ENCODE results near the gene SLIT3.

Gene SLIT3

DNA sequence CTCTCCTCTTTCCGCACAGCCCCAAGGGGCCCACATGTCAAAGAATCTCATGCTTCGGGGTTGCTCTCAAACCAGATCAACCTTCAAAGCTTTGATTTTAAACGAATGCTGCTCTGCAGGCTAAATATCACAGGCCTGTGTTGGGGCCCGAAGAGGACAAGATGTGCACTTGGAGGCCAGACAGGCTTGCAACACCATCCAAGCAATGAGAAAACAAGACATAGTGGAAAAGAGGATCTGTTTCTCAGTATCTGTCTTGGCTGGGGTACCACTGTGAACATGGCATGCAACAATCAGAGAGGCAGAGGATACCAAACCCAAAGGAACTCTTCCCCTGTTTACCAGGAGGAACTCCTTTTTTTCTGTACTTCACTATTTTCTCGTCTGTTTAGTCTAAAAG is 321.8 kb downstream of the SLIT3 start:
- no peak for DNase-seq

DNA sequence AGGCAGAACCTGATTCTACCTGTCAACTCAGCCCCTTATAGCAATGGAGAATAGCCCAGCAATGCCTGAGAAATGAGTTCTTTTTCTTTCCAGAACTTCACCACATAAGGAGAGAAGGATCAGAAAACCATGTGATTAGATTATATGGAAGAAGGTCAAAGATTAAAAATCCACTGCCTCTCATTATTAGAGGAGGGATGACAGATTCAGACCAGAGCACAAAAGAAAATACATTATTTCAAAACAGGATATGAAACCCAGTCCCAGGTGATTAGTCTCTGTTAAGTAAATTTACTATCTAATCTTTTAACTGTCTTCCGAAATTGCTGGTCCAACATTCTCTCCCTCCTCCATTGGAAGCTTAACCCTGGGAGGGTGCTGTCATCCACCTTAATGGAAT is 322.4 kb downstream of the SLIT3 start:
- DNase-seq: no peak

DNA sequence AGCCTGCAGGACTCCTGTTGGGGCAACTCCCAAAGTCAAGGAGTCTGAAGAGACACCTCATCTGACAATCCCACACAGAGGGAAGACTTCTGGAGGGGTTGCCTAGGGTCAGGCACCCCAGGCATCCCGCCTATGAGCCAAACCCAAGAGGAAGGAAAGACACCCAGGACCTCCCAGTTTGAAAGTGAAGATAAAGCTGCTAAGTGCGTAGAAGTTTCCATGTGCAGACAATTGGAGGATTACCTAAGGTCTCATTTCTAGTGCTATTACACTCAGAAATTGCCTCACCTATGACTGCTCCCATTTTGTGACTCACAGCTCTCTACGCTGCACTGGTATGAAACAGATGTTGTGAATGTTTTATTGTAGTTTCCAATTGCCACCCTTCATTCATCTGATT is 322.9 kb downstream of the SLIT3 start:
- no peak for DNase-seq

DNA sequence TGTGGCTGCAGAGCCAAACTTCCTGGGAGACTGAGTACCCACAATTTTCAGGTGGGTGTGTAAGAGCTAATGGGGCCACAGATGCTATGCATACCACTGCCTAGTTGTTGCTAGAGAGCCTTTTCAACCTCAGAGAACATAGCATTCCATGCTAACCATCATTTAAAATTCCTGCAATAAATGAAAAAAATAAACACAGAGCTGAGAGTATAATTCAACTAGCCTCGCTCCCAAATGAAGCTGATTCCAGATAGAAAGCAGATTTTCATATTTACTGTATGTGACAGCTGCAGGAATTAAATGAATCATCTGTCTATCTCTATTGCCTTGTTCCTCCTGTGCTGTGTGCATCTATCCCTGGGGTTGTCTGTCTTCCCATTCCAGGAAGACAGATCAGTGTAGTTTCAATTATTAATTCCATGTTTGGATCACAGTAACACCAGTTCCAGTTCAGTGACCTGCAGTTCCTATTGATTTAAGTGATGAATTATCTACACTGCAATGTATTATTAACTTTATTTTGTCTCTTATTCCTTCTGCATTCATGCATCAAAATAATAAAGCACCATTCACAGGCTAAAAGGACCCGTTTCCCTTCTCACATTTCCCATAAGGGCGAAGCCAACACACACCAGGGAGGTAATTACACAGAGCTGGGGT is 324.5 kb downstream of the SLIT3 start:
- DNase-seq: peak; percentile 58

DNA sequence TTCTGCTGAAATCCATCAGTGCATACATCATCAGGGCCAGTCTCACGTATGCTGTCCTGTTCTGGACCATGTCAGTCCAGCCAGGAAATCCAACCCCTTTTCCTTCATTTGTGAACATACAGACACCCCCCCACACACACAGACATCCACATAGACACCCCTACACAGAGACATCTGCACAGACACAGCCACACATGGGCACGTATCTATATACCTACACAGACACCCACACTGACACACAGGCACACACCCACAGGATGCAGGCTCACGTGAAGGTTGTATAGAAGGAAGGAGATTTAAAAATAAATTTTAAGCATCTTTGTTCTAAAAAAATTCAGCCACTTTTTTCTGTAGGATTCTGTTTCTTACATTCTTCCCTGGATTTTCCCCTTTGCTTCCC is 325.6 kb downstream of the SLIT3 start:
- DNase-seq: no peak

DNA sequence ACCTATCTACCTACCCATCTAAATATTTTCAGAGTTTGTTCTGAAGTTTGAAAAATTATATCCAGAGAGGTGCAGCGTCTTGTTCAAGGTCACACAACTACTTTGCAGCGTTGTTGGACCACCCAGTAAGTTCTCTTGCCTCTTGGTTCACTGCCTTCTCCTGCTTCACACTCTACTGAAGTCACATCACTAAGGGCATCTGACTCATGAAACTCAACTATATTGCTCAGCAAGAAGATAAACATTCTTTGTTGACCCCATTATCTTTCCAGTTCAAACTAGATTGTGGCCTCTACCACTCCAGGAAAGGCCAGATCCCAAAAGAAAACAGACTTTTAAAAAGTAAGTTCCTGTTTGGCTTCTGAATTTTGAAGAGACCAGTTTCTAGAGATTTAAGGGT is 326.9 kb downstream of the SLIT3 start:
- DNase-seq: no peak

DNA sequence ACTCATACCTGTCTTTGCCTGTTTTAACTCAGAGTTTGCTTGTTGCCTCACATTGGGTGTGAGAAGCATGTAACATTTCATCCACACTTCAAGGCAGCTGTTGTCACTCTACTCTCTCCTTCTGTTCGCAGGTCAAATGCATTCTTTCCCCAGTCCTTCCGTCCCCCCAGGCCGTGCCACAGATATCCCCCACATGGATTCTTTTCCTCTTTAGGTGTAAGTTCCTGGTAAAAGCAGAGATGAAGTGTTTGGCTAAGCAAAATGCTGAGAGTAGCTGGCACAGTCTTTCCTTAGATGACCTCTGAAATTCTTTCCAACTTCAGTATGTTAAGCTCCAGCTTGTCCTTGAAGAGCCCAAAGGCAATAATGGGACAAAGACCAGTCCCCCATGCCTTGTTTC is 328.2 kb downstream of the SLIT3 start:
- no peak for DNase-seq

DNA sequence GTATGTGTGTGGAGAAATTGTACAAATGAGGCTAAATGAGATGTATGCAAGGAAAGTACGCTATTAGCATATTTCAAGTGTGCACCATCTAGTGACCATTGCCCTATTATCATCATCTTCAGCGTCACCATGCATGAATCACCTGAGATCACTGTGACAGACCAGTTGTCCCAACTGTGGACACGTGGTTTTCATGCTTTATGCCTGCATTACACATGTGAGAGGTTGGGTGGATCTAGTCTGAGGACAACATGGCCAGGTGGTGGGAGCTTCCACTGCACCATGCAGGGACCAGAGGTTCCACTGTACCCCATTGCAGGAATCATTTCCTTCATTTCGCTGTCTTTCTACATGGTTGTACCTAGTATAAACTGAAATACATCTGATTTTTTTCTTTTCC is 329.8 kb downstream of the SLIT3 start:
- no peak for DNase-seq

DNA sequence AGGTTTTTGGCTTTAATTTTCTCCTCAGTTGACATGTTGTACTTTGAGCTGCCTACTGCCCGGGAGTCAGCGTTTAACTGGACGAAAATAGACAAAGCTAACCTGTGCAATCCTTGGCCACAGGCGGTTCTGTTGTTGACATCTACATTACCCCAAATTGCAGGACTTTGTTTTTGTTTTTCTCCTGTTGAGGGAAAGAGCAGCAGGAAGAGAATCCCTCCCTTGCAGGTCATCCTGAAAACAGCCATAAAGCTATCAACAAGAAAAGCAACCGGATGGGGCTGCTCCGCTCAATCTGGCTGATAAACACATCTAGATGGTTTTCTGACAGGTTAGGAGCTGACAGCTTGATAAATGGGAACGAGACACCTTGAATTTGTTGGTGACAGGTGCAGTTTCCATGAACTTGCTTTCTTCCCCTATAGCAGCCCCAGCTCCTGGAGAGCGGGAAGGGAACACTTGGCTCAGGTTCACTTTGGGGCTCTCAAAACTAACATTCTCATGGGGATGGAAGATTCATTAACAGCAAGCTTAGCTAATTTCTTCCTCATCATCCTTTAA is 331.5 kb downstream of the SLIT3 start:
- DNase-seq: no peak

DNA sequence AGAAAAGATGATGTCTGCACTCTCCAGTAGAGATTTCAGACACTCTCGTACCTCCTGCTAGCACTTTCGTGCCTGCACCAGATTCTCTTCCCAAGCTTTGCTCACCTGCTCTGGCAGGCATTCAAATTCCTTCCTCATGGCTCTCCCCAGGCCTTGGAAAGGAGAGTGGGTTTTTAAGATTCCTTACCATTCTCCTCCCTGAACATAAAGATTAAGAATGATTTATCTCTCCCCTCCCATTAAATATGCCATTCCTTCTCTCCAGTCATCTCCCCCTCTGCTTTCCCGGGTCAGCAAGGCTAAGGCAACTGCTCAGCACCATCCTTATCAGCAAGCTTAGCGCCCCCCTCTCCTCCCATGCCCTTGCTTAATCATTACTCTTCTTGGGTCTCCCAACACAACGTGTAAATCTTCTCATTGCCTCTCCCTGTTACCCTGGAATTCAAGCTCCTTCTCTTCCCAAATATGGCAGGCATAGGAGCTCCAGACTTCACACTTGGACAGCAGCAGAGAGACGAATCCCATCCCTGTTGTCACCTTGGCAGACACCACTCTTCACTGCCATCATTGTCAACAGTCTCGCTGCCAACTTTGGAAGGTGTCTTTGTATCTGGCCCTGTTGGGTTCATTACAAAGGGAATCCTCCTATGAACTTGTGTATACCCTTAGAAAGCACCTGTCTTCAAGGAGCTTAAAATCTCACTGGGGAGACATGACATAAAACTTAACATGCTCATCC is 332.9 kb downstream of the SLIT3 start:
- no peak for DNase-seq

DNA sequence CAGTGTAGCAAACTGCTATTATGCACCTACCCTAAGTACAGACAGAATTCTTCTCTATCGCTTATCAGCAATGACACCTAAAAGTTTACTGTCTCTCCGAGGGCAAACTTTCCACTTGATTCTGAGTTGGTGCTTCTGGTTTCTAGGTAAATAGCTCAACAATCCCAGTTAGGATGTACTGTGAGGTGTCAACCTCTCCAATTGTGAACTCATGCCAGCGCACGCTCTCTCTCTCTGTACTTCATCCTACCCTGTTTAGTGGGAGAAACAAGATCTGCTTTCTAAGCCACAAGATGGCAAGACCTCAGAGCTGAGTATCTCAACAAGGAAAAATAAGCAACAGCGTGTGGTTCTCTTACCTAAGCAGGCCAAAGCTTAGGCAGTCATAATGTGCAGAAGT is 335.3 kb downstream of the SLIT3 start:
- no peak for DNase-seq

DNA sequence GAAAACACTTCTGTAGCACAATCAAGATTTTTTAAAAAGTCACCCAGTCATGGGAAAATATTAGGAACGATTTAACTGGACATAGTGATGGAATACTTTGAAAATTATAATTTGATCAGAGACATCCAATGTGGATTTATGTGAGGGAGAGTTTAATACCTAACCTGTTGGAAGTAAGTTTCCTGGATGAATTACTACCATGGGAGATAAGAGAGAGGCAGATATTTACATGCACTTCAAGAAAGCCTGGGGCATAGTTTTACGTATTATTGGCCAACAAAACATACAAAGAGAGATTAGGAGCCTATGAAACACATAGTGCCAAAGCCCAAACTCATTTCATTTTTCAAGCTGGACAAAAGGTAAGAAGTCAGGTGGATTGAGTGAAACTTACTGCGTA is 336.8 kb downstream of the SLIT3 start:
- no peak for DNase-seq

DNA sequence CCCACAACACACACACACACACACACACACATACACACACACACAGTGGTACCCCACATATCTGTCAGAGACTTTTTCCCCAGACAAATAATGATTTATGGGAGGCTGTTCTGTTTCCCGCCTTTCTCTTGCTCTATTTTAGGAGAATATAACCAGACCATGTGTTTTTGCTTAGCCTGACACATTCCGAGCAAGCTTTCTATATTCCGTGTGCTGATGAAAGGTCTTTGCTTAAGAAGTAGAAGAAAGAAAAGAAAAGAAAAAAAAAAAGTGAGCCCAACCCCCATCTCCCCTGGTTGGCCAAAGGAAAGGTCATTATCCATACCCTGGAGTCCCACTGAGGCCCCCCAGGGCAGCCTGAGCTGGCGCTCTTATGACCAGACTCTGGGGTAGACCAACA is 338.6 kb downstream of the SLIT3 start:
- DNase-seq: no peak

DNA sequence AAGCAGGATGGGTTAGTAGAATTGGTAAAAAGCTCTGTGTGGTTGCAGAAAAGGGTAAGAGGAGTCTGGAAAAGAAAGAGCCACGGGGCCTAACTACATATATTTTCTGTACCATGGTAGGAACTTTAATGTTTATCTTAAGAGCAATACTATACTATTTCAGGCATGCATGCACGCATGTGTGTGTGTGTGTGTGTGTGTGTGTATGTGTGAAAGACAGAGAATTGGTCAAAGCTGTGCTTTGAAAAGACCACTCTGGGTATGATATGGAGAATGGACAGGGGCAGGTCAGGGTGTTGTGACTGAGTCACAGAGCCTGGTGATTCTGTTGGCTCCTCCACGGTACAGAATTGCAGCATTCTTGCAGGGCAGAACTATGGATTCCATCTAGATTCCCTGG is 339.3 kb downstream of the SLIT3 start:
- no peak for DNase-seq

DNA sequence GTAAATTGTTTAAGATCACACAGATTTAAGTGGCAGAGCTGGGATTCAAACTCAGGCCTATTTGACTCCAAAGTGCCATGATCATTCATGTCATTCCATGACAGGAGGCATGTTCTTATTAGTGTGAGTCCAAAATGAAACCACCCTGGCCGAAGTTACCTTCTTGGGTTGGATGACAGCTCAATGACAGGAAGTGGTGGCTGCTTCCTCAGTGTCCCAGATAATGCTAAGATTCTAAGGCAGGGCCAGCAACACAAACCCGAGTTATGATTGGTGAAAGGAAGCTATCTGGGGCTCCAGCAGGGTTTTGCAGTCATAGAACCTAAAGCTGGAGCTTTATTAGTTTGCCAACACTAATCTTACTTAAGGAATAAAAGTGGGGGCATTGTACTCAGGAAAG is 340.4 kb downstream of the SLIT3 start:
- no peak for DNase-seq

DNA sequence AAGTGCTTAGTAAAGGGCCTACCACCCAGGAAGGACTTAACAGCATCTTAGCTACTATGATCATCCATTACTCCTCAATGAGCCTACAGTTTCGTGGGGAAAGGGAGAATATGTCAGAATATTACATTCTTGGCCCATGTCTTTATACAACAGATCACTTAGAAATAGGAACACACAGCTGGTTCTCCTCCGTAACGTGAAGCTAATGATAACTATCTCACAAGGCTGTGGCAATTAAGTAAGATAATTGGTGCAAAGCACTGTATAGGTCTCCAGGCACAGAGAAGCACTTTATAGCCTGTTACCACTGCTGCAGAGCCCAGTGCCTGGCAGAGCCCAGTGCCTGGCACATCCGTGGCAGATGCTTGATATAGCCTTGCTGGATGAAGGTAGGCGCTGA is 347.6 kb downstream of the SLIT3 start:
- DNase-seq: no peak

DNA sequence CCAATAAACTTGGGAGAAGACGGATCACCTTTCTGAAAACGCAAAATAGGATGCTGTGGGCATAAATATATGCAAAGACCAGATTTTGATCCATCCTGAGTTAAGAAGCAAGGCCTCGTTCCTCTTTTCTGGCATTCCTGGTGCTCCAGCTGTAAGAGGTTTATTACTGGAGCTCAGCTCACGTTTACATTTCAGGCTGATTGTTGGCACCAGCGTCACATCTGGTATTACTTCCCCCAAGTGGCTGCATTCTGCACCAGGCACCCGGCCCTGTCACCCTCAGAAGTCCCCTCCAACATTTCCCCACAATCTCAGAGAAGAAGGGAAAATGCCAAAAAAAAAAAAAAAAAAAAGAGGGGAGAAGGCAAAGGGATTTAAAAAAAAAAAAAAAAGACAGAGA is 348.7 kb downstream of the SLIT3 start:
- DNase-seq: no peak

DNA sequence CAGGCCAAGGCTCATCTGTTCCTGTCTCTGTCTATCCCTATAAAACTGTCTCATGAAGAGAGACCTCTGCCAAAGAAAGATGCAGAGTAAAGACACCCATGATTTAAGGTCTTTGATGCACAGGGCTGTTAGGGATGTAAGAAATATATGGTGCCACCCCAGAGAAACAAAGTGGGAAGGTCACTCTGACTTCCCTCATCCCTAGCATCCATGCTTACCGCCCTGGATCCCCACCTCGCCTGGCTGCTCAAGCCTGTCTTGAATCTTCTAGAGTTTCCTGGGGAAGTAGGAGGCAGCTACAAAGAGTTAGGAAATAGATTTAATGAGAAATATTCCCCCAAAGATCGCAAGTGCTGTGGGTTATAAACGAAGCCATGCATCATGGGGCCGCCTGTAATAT is 349.2 kb downstream of the SLIT3 start:
- no peak for DNase-seq

DNA sequence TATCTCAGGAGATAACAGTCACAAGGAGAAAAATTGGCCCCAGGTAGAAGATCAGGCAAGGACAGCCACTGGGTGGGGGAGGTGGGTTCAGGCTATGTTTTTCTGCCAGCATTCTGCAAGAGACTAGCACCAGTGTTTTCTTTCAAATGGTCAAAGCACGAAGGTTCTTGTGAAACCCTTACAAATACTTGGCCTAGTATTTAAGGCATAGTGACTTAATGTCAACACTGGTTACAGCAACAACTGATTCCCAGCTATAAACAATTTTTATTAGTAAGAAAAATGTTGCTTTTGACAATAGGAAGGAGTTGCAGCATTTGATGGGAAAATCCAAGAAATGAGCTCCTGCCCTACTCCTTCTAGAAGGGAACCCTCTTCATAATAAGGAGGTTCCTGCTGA is 349.6 kb downstream of the SLIT3 start:
- no peak for DNase-seq

DNA sequence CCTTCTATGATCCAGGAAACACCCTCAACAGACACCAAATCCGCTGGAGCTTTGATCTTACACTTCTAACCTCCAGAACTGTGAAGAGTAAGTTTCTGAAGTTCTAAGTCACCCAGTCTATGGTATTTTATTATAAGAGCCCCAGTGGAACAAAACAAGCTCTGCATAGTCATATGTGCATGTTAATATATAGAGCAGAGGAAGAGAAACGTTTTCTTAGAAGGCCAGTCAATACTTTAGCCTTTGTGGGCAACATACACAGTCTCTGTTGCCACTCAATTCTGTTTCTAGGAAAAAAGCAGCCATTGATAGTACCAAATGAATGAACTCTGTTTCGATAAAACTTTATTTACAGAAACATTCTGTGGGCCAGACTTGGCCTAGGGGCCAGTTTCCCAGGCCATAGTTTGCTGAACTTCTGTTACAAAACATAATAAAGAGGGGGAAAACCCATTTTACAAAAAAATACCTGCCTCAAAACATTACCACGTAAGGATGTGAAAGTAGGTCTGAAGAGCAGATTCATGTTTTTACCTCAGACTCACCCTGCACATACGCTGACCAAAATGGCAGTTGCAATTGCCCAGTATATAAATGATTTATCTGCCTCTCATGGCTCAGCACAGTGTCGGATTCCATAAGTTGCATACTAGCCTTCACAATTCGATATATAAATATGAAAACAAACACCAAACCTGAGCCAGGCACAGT is 350.5 kb downstream of the SLIT3 start:
- DNase-seq: no peak

DNA sequence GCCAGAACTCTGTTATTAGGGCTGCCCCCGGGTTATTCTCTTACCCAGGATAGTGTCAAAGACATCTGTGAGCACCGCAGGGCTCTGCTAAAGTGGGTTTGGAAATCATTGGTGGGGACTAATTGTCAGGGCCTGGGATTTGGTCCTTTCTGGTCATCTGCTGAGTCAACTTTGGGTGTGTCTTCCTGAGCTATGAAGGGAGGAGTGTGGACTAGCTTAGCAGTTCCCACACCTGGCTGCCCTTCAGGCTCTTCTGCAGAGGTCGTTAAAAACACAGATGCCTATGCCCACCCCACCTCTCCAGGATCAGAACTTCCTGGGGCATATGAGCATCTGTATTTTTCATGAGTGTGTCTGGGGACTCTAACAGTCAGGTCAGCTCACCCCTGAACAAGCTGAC is 352.2 kb downstream of the SLIT3 start:
- no peak for DNase-seq

DNA sequence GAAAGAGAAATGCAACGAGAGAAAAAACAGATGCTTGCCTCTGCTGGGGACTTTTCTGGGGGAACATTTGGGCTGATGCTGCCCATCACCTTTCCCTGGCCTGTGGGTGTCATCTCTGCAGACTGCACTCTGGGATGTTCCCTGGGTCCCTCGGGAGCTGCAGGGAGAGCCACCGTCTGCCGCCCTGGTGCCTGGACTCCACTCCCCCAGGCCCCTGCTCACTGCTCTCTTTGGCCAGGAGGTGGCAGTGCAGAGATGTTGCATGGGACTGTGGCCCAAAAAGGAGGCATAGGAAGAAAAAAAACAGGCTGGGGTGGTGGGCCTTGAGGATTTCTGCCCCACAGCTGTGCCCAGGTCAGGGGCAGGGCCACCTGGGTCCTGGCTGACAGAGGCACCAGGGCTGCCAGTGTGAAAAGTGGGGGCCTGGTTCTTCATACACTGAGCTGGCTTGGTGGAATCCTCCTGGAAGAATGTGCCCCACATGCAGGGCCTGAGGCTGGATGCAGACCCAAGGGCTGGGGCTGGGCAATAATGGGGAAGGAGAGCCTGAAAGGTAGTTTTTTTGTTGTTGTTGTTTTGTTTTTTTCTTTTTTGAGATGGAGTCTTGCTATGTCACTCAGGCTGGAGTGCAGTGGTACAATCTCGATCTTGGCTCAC is 353.6 kb downstream of the SLIT3 start:
- peak; percentile 25 for DNase-seq

DNA sequence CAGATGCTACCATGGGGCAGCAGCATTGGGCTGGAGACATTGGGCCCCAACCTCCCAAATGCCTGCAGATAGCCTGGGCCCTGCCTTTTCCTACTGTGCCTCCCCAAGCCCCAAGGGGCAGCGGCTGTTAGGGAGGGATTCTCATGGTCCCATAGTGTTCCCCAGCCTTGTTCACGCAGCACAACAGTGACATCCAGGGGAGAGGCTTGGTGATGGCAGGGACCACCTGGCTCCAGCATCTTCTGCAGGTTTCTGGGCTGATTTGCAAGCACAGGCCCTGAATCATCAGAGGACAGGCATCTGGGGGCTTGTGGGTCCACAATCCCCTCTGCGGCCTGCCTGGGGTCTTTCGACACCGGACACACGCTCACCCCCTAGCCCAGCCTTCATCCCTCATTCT is 354.6 kb downstream of the SLIT3 start:
- DNase-seq: peak; percentile 21

DNA sequence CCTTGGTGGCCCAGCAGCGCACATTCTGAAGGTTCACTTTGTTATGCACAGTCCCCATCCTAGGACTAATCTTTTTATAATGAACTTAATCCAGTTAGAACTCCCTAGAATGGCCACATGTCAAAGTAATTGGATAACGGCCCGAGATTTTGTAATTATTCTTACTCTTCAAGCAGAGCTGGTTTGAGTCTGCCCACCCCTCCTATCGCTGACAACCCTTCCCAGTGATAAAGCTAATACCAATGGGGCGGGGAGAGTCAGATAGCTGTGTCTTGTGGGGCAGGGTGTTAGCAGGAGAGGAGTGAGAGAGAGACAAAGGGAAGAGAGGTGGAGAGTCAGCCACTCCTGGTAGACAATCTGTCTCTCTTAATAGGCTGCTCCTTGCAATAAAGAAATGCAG is 356.9 kb downstream of the SLIT3 start:
- no peak for DNase-seq

Measured in NCI-H1694 treated with DMSO at 0.1 percent for 48 hours (cell line).